K562 (cell line): ENCODE results near the gene KLC3. TPM values are rescaled to one million over a fixed set of nuclear protein-coding genes. Genes with fewer than 3 reads are reported as not detected.

Experiments
- ATAC-seq: fragments of 200-7000 bp; cut with Tn5 transposase; 3 replicates; pipeline ENCODE4 v1.9.1; 2020; ENCODE audit warnings: moderate library complexity
- BruUV-seq: library from RNA; stranded (reverse); fragments of 400-500 nt; replicated peaks from 2 replicates; lab custom pipeline; 2021; lab: Mats Ljungman, UMichigan
- CTCF ChIA-PET: fragments of 300-600 bp; formaldehyde crosslinking; extraction: SDS; loops from one replicate; lab custom pipeline; 2021; ENCODE audit warnings: low intra/inter-chr PET ratio; lab: Yijun Ruan, JAX
- POLR2A ChIA-PET: fragments of 300-600, 350-650 bp; sonication (Branson Sonifier 250); formaldehyde crosslinking; extraction: SDS; loops from one replicate; lab custom pipeline; 2021; ENCODE audit warnings: antibody characterized with exemption, inconsistent platforms; lab: Yijun Ruan, JAX
- DNase-seq, 4 experiments: peaks; one replicate each; pipeline versions ENCODE4 v3.0.0 to v3.0.0-alpha.2; 2011 to 2018; ENCODE audit warnings: low spot score in 3 of 4, mixed read lengths in 3 of 4; ENCODE audit errors: extremely low read depth in 1 of 4
- FAIRE-seq: peaks from 2 replicates; lab custom pipeline; 2011; peaks lifted over from hg19 to GRCh38; lab: Jason Lieb, UNC
- H2AFZ ChIP-seq: 2 replicates; pipeline ENCODE4 v1.6.0; 2011; ENCODE audit warnings: low read depth, low read length, control low read depth, inconsistent platforms
- H3K27ac ChIP-seq: fragments of 200-600 bp; 3 replicates; pipeline ENCODE4 v1.8.0; 2011; ENCODE audit warnings: low read depth, mild to moderate bottlenecking, control low read depth, inconsistent platforms, low read length, moderate library complexity, mixed read lengths; ENCODE audit errors: extremely low read depth
- H3K27me3 ChIP-seq, 2 experiments: fragments of 300-600 bp in 1 of 2; 2 replicates in 1 of 2; 3 replicates in 1 of 2; pipeline versions ENCODE4 v1.6.0 to v1.8.0; 2011; ENCODE audit warnings: inconsistent platforms in 2 of 2, low read length in 2 of 2, mild to moderate bottlenecking in 1 of 2, mixed read lengths in 1 of 2, moderate library complexity in 1 of 2; ENCODE audit not compliant: control insufficient read depth in 2 of 2, insufficient read depth in 2 of 2
- H3K36me3 ChIP-seq: fragments of 300-600 bp; 3 replicates; pipeline ENCODE4 v1.8.0; 2011; ENCODE audit warnings: mild to moderate bottlenecking, low read length, inconsistent platforms; ENCODE audit not compliant: control insufficient read depth, insufficient read depth
- H3K4me1 ChIP-seq, 2 experiments: fragments of 200-600 bp in 1 of 2; replicated peaks in 1 of 2; 2 replicates in 1 of 2; 3 replicates in 1 of 2; pipeline versions ENCODE4 v1.5.1 to v1.8.0; 2011; ENCODE audit warnings: inconsistent platforms in 2 of 2, low read length in 2 of 2, mild to moderate bottlenecking in 1 of 2, mixed read lengths in 1 of 2, moderate library complexity in 1 of 2; ENCODE audit not compliant: control insufficient read depth in 2 of 2, insufficient read depth in 2 of 2
- H3K4me2 ChIP-seq: 2 replicates; pipeline ENCODE4 v1.6.1; 2011; ENCODE audit warnings: low read length, control low read depth, inconsistent platforms, mixed read lengths; ENCODE audit not compliant: insufficient read depth
- H3K4me3 ChIP-seq: fragments of 200-600 bp; sonication (generic), shearing (Covaris generic); 2 replicates; pipeline ENCODE4 v1.5.1; 2016; ENCODE audit warnings: control low read depth, inconsistent platforms
- H3K79me2 ChIP-seq: fragments of 200-600 bp; 3 replicates; pipeline ENCODE4 v1.8.0; 2011; ENCODE audit warnings: low read length, inconsistent platforms; ENCODE audit not compliant: control insufficient read depth, insufficient read depth
- H3K9ac ChIP-seq, 2 experiments: 2 replicates each; pipeline versions ENCODE4 v1.6.0 to v1.6.1; 2011; ENCODE audit warnings: low read depth in 2 of 2, low read length in 2 of 2, control low read depth in 1 of 2, inconsistent platforms in 1 of 2, mild to moderate bottlenecking in 1 of 2, mixed read lengths in 1 of 2; ENCODE audit not compliant: insufficient read depth in 1 of 2
- H3K9me1 ChIP-seq: one replicate; pipeline ENCODE4 v1.6.0; 2011; ENCODE audit warnings: inconsistent platforms, mild to moderate bottlenecking, low read length, moderate library complexity; ENCODE audit not compliant: control insufficient read depth, insufficient read depth
- H3K9me3 ChIP-seq: replicated peaks from 2 replicates; pipeline ENCODE4 v1.5.1; 2011; ENCODE audit warnings: low read depth, low read length, inconsistent platforms; ENCODE audit not compliant: control insufficient read depth, insufficient read depth
- H4K20me1 ChIP-seq: replicated peaks from 2 replicates; pipeline ENCODE4 v1.6.1; 2011; ENCODE audit warnings: low read length, inconsistent platforms, mixed read lengths; ENCODE audit not compliant: control insufficient read depth, insufficient read depth
- ARID1B ChIP-seq: fragments of 450-650 bp; IDR thresholded peaks from 2 replicates; pipeline ENCODE4 v1.6.1; 2016; ENCODE audit warnings: antibody characterized with exemption, mild to moderate bottlenecking, inconsistent platforms
- BCOR ChIP-seq: fragments of 450-650 bp; IDR thresholded peaks from 2 replicates; pipeline ENCODE4 v1.6.1; 2016
- CUX1 ChIP-seq: fragments of 200-800 bp; sonication (Bioruptor generic); IDR thresholded peaks from 2 replicates; pipeline ENCODE4 v1.6.1; 2016; ENCODE audit warnings: missing genetic modification characterization, missing compliant biosample characterization
- FOXA1 ChIP-seq: fragments of 450-650 bp; IDR thresholded peaks from 2 replicates; pipeline ENCODE4 v1.6.1; 2016; ENCODE audit warnings: mild to moderate bottlenecking, borderline replicate concordance
- KDM5B ChIP-seq: fragments of 200-600 bp; sonication (generic); IDR thresholded peaks from 2 replicates; pipeline ENCODE4 v1.6.1; 2012; ENCODE audit warnings: low read depth, mild to moderate bottlenecking, moderate library complexity, low read length, control low read depth, inconsistent platforms; ENCODE audit not compliant: insufficient replicate concordance
- MCM2 ChIP-seq: fragments of 450-650 bp; IDR thresholded peaks from 2 replicates; pipeline ENCODE4 v1.6.1; 2017; ENCODE audit warnings: low read depth, mild to moderate bottlenecking
- MEF2A ChIP-seq: IDR thresholded peaks from 2 replicates; pipeline ENCODE4 v1.6.1; 2011; ENCODE audit warnings: low read depth, mild to moderate bottlenecking, low read length, moderate library complexity; ENCODE audit not compliant: control insufficient read depth
- WGBS: fragments of 100-300 bp; shearing (Covaris generic); methylation state at CpG from one replicate; pipeline ENCODE4 v1.1.6; 2016; ENCODE audit warnings: low coverage, mixed read lengths; ENCODE audit not compliant: insufficient coverage; ENCODE audit errors: missing lambda C conversion rate; 5-methylcytosine and 5-hydroxymethylcytosine counted together
- in situ Hi-C: fragments of 300-500 bp; cut with MboI; formaldehyde crosslinking; loops from 4 replicates; pipeline ENCODE4 v1.15.0; 2018; ENCODE audit warnings: inconsistent platforms, mixed read lengths
- intact Hi-C: fragments of 100-400 bp; cut with micrococcal nuclease; formaldehyde crosslinking; loops from 2 replicates; pipeline ENCODE4 v1.14.2; 2022
- polyA plus RNA-seq, 8 experiments: library from polyadenylated mRNA; depleted of rRNA in 4 of 8; stranded (reverse) in 5 of 8; unstranded in 3 of 8; fragments of >200 nt; fragmentation: Nextera tagmentation in 2 of 8; fragmentation: Illumina TruSeq in 1 of 8; extraction: Ambion mirVana in 2 of 8; extraction: Trizol in 1 of 8; gene quantifications; 2 replicates each; pipeline versions ENCODE4 v1.2.1 to v1.2.3, GENCODE V29; 2011 to 2014; ENCODE audit warnings: inconsistent platforms in 1 of 8, missing spikeins in 1 of 8
- total RNA-seq, 7 experiments: library from RNA; depleted of rRNA in 6 of 7; stranded (reverse); fragments of >200 nt in 6 of 7; fragmentation: Illumina TruSeq in 2 of 7; extraction: Trizol in 2 of 7; gene quantifications; 2 replicates each; pipeline versions ENCODE4 v1.2.1 to v1.2.3, GENCODE V29; 2011 to 2021; ENCODE audit warnings: low replicate concordance in 1 of 7
- TF ChIP-seq, protein P1 (sequence below): fragments of 450-650 bp; IDR thresholded peaks from 2 replicates; pipeline ENCODE4 v1.6.1; 2016
- TF ChIP-seq, protein P2 (sequence below), 2 experiments: IDR thresholded peaks in 1 of 2; conservative IDR thresholded peaks in 1 of 2; 2 replicates each; pipeline ENCODE4 v1.6.1; 2016; ENCODE audit warnings: low read depth in 2 of 2, mild to moderate bottlenecking in 1 of 2, missing compliant biosample characterization in 1 of 2, missing genetic modification characterization in 1 of 2, moderate library complexity in 1 of 2

The KLC3 gene
- total and polyA plus RNA-seq, 9 of the 15 experiments (the other 6 are each of a cell fraction or from before 2014, with no cell fraction given), result 0.03 to 1.2 (median 0.59) TPM; not detected in 3

DNA sequence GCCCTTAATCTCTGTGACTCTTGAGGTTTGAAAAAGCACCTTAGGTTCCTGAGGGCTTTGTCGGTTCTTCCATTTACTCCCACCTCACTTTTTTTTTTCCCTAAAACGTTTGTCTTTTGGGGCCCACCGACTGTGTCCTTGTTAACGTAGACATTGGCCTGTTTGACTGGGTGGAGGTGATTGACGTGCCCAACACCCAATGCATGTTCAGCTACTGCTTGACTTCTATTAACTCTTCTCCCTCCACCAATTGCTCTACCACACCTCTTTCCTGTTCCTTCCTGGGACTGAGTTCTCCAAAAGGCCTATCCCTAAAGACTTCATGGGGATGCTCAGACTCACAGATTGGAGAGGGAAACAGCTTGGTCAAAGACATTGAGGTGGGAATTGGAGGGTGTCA lies 35.1 kb upstream of the KLC3 start:
- intact Hi-C loops (no loop called here), in situ Hi-C loops (no loop called here)
- no TSS peak for BruUV-seq
- 0 out of 2 replicates have a peak, but pooled peaks cover 2% of the 10 kb centered on the region for H3K9me3 ChIP-seq
- no peaks in the 10 kb centered on the region for H3K27me3 ChIP-seq
- no peak overlapping the region for H3K4me3 ChIP-seq
- H3K9ac ChIP-seq, result no peak overlapping the region
- ChIA-PET POLR2A (interaction anchor here (1.1 to 1.5 kb wide), 2 partner anchors 13 to 36 kb away, joined by 5 to 6 read pairs; no protein-coding TSS in a partner anchor), CTCF (no interaction called here)
- H3K27ac ChIP-seq, result no peak overlapping the region
- H2AFZ ChIP-seq, result no peak overlapping the region
- peaks cover 8 to 22% of the 10 kb centered on the region in 2 experiments; a peak in 4 of 5 replicates for H3K4me1 ChIP-seq
- H4K20me1 ChIP-seq, result no peaks in the 10 kb centered on the region
- H3K4me2 ChIP-seq, result no peak overlapping the region
- FAIRE-seq (no peak), ATAC-seq (no peak), DNase-seq (peak in 2 of 4 experiments; percentile 30 to 51)
- H3K9me1 ChIP-seq, result no peaks in the 10 kb centered on the region
- H3K79me2 ChIP-seq, result no peaks in the 10 kb centered on the region
- 35% methylated on average over 5 of the region's 5 CpGs for WGBS
- no peaks in the 10 kb centered on the region for H3K36me3 ChIP-seq
- TF ChIP-seq MEF2A, result no peak
- TF ChIP-seq KDM5B, result no peak
- no peak for TF ChIP-seq MCM2
- TF ChIP-seq, protein P1, sequence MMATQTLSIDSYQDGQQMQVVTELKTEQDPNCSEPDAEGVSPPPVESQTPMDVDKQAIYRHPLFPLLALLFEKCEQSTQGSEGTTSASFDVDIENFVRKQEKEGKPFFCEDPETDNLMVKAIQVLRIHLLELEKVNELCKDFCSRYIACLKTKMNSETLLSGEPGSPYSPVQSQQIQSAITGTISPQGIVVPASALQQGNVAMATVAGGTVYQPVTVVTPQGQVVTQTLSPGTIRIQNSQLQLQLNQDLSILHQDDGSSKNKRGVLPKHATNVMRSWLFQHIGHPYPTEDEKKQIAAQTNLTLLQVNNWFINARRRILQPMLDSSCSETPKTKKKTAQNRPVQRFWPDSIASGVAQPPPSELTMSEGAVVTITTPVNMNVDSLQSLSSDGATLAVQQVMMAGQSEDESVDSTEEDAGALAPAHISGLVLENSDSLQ, result peak; percentile 95
- no peak for TF ChIP-seq ARID1B
- TF ChIP-seq, protein P2, sequence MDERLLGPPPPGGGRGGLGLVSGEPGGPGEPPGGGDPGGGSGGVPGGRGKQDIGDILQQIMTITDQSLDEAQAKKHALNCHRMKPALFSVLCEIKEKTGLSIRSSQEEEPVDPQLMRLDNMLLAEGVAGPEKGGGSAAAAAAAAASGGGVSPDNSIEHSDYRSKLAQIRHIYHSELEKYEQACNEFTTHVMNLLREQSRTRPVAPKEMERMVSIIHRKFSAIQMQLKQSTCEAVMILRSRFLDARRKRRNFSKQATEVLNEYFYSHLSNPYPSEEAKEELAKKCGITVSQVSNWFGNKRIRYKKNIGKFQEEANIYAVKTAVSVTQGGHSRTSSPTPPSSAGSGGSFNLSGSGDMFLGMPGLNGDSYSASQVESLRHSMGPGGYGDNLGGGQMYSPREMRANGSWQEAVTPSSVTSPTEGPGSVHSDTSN (CRISPR knock-in tag; IDR thresholded peaks at IDR 0.05; ENCODE audit: low read depth), result no peak
- TF ChIP-seq, protein P2 (tag; conservative IDR thresholded peaks at IDR 0.05; ENCODE audit: low read depth), result peak; percentile 52
- no peak for TF ChIP-seq CUX1 (CRISPR knock-in tag)
- TF ChIP-seq FOXA1, result no peak
- no peak for TF ChIP-seq BCOR
